Fibroblast of lung (primary cell): ENCODE data around the gene JADE2.

Experiments
- EZH2 ChIP-seq: IDR thresholded peaks from 2 replicates; pipeline ENCODE4 v1.5.1; 2012; ENCODE audit warnings: low read length, control low read depth, mild to moderate bottlenecking; ENCODE audit errors: missing control alignments
- TF ChIP-seq, protein P1 (sequence below), 2 donors: IDR thresholded peaks in 1 of 2; conservative IDR thresholded peaks in 1 of 2; 1 replicate in 1 of 2; 2 replicates in 1 of 2; pipeline ENCODE4 v1.5.1; 2011 to 2012; ENCODE audit warnings: low read length in 2 of 2, control low read depth in 1 of 2, inconsistent platforms in 1 of 2, low read depth in 1 of 2, mild to moderate bottlenecking in 1 of 2

DNA sequence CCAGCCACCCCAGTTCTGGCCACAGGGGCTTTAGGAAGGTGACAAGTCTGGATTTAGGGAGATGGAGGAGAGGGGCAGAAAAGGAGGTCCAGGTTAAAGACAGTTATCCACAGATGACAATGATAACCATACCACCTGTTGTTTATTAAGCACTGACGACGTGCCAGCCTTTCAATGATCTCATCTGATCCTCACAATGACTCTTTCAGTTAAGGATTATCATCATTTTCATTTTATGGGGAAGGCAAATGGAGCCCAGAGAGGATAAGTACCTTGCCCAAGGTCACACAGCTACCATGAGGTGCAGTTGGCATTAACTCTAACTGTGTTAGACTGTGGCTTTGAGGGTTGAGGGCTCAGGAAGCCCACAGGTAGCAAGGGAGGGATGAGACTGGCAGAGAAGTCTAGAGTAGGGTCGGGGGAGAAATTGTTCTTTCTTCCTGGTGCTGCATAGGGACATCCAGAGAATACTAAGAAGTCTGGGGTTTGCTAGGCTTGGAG is 21.5 kb upstream of the JADE2 start:
- TF ChIP-seq, protein P1, sequence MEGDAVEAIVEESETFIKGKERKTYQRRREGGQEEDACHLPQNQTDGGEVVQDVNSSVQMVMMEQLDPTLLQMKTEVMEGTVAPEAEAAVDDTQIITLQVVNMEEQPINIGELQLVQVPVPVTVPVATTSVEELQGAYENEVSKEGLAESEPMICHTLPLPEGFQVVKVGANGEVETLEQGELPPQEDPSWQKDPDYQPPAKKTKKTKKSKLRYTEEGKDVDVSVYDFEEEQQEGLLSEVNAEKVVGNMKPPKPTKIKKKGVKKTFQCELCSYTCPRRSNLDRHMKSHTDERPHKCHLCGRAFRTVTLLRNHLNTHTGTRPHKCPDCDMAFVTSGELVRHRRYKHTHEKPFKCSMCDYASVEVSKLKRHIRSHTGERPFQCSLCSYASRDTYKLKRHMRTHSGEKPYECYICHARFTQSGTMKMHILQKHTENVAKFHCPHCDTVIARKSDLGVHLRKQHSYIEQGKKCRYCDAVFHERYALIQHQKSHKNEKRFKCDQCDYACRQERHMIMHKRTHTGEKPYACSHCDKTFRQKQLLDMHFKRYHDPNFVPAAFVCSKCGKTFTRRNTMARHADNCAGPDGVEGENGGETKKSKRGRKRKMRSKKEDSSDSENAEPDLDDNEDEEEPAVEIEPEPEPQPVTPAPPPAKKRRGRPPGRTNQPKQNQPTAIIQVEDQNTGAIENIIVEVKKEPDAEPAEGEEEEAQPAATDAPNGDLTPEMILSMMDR (conservative IDR thresholded peaks at IDR 0.05 in 1 of 2, IDR thresholded peaks at IDR 0.05 in 1 of 2; ENCODE audit: low read depth in 1 of 2, low read length in 2 of 2): no peak
- no peak for TF ChIP-seq EZH2
